Activated CD4-positive, alpha-beta T cell treated with anti-CD3 and anti-CD28 coated beads for 48 hours (primary cell): ENCODE data around the gene EXOC3L2.
A peak's percentile ranks its signal among the peaks of the same experiment; 100 is the strongest.
"Not testable (repeated sequence)": the region's sequence is repeated elsewhere in the genome, so short reads cannot be mapped to it uniquely, and the experiment has no call there.

Experiments used
- DNase-seq: peaks from one replicate; pipeline ENCODE4 v3.0.0-alpha.2; 2020

The EXOC3L2 gene

DNA sequence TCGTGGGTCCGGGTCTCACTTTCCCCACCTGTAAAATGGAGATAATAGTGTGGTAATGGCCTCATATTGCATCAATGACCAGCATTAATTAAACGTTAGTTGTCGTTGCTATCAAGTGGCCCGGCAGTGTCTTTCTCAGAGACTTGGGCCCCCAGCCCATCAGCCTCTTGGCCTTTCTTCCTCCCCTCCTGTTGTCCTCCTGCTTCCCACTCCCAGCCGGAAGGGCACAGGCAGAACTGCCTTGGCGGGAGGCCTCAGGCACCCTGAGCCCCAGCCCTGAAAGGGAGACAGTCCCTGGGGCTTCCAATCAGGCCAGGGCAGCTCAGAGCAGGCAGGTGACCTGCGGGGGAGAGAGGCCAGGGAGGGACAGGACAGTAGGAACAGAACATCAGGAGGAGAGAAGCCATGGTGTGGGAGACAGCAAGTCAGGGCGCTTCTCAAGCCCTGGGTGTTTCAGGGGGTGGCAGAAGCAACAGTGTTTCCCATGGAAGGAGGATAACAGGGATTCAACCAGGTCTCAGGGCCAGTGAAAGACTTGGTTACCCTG is 10.5 kb upstream of the EXOC3L2 start:
- DNase-seq, result no peak

DNA sequence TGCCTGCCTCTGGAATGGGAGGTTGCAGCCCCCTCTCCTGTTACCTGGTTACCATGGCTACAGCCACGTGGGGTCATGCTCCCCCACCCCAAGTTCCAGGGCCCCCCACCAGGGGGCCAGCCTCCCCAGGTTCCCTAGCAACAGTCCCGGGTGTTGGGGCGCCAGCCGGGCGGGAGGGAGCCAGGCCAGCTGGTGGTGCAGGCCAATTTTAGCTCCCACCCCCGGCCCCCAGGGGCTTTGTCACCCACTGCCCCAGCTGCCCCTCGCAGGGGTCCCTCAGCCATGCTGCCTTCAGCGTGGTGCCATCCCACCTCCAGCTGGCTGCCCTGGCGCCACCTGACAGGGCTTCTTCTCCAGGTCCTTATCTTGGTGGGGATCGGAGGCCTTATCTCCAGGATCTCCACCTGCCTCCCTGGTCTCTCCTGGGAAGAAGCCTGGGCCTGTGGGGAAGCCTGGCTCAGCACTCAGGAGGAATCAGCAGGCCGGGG is 8.9 kb upstream of the EXOC3L2 start:
- DNase-seq, result peak; percentile 17

DNA sequence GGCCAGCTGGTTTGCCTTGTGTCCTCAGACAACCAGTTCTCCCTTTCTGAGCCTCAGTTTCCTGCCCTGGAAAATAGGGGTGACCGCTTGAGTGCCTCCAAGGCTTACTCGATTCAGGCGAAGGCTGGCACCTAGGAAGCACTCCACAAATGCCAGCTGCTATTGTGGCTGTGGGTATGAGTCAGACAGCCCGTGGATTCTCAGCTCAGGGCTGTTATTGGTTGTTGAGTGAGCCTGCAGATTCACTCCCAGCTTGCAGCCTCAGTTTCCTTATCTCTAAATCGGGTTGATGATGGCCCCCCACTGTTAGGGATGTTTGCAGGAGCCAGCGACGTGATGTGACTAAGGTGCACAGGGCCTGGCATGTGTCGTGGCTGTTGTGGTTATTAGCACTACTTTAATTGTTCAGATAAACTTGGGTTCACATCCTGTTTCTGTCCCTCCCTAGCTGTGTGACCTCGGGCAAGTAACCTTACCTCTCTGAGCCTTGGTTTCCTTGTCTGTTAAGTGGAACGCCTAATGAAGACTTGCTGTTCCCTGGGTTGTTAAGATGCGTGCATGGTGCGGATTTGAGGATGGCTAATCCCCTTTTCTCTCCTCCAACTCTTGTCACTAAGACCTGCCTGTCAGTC is 8.3 kb upstream of the EXOC3L2 start:
- peak; percentile 18 for DNase-seq

DNA sequence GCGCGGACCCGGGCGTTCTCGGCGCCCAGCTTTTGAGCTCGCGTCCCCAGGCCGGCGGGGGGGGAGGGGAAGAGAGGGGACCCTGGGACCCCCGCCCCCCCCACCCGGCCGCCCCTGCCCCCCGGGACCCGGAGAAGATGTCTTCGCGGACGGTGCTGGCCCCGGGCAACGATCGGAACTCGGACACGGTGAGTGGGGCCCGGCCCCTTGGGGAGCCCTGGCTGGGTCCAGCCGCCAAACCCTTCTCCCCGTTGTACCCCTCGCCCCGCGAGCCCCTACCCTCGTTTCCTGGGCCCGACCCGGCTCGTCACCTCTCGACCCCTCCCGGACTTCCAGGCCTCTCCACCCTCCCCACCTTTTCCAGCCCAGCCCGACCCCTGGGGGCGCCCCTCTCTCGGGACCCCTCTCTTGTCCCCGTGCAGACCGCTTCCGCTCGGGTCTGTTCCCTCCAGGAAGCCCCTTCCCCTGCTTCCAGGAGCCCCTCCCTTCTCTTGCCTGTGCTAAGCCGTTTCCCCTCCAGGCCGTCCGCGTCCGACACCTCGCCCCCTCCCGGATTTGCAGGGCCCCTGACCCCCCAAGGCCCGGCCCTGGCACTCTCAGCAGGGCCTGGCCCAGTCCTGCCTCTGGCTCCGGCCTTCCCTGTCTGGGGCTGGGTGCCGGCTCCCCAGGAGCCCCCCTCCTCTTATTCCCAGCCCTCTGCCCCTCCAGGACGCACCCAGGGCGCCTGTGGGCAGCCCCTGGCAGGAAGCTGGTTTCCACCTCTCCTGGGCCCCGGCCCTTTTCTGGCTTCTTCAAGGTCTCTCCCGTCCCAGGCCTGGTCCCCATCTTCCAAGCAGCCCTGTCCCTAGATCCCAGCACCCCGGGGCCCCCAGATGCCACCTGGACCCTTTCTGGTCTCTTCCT is 6.5 kb upstream of the EXOC3L2 start:
- peak; percentile 16 for DNase-seq

DNA sequence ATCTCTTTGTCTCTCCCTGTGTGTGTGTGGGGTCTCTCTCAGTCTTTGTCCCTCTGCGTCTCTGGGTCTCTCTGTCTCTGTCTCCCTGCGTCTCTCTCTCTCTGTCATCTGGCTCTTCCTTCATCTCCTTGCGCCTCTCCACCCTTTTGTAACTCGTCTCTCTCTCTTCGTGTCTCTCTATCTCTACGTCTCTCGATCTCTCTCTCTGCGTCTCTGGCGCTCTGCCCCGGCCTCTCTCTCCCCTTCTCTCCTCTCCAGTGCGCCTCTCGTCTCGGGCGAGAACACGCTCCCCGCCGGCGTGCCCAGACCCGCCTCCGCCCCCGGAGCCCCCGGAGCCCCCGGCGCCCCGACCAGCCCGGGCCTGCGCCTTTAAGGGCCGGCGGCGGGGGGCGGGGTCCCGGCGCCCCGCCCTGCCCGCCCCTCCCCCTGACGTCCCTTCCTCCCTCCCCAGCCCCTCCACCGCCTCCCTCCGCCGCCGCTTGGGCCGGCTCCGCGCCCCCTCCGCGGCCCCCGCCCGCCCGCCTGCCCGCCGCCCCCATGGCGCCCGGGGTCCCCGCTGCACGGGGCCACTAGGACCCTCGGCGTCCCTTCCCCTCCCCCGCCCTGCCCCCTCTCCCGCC is 5.7 kb upstream of the EXOC3L2 start, which contains the start of gene MARK4:
Gene MARK4 (plus strand): TSS at position 440 of the 620 bp plus-strand sequence. CDS start 318 bp downstream, outside the sequence.
- DNase-seq, result peak; percentile 57

DNA sequence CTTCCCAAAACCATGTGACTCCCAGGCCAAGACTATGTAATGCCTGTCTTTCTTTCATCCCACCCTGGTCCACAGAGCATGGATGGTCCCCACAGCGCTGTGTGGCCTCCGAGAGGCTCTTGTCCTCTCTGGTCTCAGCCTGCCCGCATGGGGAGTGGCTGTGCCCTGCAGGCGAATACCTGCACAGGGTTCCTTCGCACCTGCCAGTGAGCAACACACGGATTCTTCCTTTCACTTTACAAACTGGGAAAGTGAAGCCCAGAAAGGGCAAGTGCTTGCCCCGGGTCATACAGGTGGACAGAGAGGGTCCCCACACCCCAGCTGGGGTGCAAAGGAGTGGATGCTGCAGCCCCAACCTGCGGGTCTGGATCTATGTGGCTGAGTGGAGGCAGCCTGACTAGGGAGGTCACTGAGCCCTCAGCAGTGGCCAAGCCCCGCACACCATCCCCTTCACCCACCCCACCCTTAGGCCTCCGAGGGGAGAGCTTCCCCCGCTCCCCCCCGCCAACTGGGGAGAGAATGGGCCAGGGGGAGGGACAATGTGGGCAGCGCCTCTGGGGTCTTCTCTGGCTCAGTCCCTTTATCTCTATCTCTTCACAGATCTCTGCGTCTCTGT is 5.1 kb upstream of the EXOC3L2 start:
- no peak for DNase-seq

DNA sequence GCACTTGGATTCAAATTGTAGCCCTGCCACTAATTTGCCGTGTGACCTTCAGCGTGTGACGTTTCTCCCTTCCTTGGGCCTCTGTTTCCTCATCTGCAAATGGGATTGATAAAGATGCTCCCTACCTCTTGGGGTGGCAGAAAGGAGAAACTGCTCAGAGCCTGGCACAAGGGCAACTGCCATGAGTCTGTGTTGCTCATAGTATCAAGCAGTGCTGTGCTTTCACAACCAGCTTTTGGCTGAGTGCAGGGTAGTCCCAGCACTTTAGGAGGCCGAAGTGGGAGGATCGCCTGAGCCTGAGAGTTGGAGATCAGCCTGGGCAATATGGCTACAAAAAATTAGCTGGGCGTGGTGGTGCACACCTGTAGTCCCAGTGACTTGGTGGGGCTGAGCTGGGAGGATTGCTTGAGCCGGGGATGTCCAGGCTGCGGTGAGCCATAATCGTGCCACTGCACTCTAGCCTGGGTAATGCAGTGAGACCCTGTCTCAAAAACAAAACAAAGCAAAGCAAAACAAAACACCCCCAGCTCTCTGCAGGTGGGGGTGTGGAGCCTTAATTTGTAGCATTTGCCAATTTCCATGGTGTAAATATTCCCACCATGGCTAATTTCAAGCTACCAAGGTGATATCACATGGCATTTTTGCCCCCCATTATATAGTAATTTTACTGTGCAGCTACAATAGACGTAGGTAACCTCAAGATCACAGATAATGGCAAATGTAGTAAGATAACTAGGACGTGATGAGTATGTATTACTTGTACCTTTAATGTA is 4.2 kb upstream of the EXOC3L2 start:
- no peak for DNase-seq

DNA sequence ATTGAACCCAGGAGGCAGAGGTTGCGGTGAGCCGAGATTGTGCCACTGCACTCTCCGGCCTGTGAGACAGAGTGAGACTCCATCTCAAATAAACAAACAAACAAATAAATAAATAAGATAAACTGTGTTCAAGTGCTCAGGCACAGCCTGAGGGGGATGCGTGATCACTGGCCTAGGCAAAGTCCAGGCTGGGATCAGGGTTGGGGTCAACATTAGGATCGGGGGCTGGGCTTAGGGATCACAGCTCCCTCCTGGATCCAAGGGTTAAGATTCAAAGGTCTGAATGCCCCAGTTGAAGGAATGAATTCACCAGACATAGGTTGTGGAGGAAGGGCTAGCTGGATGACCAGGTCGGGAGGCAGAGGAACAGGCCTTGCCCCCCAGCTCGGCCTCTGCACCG is 1.9 kb upstream of the EXOC3L2 start:
- DNase-seq, result no peak

DNA sequence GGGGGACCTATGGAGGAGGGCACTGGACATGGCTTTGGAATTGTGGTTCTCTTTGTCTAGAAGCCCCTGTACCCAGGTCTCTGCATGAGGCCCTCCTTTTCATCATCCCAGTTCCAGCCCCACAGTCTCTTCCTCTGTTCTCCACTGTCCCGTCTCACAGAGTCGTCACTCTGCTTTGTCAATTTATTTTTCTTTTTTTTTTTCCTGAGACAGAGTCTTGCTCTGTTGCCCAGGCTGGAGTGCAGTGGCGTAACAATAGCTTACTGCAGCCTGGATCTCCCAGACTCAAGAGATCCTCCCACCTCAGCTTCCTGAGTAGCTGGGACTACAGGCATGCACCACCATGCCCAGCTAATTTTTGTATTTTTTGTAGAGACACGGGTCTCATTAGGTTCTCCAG is 619 bp upstream of the EXOC3L2 start:
- DNase-seq, result no peak

DNA sequence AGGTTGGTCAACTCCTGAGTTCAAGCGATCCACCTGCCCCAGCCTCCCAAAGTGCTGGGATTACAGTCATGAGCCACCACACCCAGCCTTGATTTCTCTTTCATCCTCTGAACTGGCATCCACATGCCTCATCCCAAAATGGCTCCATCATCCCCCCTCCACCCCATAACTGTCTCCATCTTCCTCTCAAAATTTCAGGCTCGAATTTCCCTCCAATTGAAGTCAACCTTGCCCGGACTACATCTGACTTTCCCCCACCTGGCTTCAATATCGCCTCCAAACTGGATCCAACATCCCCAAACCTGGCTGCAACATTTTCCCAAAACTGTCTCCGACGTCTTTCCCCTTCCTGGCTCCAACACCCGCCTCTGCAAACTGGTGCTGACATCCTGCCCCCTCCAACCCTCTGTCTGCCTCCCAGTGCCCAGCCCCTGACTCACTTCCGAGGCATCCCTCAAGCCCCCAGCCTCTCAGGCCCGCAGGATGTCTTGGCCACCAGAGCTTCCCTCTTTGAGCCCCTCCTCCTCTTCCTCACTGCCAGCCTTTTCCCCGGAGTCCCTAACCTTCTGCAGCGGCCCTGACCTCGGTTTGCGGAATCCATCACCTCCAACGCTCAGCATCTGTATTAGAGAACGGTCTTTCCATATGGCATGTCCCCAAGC is 943 bp downstream of the EXOC3L2 start:
- DNase-seq, result no peak

DNA sequence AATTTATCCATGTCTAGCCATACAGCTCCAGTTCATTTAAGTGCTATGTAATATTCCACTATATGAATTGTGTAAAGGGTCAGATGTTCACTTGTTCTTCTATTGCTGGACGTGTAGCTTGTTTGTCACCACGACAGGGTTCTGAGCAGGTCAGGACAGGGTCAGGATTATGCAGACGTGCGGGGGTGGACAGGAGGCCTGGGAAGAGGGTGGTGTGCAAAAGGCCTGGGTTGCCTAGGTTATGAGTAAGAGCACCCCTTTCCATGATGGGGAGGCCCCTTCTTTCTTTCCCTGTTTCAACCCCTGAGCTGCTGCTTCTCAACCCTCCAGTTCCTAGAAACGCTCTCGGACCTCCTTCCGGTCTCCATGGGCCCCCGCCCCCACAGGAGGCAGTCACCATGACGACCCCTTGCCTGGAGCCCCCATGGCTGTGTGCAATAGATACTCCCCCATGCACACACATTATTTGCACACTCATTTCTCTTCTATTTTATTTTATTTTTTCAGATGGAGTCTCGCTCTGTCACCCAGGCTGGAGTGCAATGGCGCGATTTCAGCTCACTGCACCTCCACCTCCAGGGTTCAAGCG is 2.0 kb downstream of the EXOC3L2 start:
- DNase-seq, result no peak

DNA sequence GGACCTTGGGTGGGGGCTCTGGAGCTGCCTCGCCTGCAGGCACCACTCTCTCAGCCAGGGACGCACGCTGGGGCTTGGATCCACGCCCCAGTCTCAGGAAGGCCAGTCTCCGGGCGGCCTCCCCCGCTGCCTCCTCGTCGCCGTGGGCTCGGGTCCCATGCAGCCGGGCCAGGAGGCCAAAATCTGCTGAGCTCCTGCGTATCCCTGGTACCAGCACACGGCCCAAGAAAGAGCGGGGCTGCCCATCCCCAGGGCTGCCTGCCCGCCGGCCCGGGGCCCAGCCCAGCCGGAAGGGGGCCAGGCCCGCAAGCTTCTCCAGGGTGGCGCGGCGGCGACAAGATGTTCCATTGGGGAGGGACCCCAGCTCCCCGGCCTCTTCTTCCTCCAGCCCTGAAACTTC is 6.7 kb downstream of the EXOC3L2 start:
- no peak for DNase-seq

DNA sequence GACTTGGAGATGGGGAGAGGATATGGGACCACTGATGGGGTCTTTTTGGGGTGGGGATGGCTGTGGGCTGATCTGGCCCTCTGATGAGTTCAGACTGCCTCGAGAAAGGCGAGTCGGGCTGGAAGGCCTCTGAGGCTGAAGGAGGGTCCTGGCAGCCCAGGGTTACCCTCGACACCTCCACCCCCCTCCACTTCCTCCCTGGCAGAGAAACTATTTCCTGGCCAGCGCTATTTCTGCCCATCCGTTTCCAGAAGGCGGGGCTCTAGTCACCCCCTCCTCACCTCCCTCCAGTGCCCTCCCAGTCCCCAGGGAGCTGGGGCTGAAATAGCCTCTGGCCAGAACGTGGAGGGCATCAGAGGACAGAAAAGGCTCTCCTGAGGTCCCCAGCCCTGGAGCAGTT is 9.7 kb downstream of the EXOC3L2 start:
- no peak for DNase-seq

DNA sequence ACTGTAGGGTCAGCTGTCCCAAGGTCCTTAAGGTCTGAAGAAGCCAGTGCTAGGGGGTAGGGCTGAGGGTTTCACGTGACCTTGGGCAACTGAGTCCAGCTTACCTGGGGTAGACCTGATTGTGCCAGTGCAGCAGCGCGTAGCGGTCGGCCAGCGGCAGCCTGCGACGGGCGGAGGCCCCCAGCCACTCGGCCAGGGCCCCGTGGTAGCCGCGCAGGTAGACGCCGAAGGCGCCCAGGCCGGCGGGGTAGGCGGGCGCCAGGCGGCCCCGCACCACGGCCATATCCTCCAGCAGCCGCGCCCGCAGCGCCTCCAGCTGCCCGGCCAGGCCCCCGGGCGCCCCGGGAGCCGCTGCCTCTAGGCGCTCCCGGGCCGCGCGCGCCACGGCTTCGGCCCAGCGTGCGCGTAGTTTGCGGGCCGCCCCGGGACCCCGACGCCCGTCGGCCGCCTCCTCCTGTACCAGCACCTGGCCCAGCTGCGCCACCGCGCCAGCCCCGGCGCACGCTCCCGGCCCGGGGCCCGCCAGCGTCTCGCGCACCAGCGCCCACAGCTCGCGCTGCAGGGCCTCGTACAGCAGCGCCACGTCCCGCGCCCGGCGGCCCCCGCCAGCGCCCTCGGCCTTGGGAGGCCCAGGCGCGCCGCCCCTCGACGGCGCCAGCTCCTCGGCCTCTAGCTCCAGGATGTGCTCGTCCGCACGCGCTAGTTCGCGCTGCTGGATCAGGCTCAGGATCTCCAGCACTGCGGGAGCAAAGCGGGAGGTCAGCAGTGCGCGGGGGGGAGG is 10.9 kb downstream of the EXOC3L2 start:
- no peak for DNase-seq

DNA sequence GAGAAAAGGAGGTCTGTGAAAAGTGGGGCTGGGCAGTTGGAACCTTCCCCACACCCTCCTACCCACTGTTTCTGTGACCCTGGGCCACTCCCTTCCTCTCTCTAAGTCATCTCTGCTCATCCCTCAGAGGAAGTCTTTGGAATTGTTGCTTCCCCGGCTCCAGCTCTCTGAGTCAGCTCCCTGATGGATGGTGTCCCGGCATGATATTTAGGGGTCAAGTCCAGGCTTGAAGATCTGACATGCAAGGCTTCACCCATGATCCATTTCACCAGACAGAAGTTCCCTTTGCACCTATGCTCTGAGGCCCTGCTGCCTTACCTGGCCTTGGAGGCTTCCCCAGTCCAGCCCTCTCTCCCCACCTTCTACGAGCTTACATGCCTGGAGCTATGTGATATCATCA is 13.3 kb downstream of the EXOC3L2 start:
- no peak for DNase-seq

DNA sequence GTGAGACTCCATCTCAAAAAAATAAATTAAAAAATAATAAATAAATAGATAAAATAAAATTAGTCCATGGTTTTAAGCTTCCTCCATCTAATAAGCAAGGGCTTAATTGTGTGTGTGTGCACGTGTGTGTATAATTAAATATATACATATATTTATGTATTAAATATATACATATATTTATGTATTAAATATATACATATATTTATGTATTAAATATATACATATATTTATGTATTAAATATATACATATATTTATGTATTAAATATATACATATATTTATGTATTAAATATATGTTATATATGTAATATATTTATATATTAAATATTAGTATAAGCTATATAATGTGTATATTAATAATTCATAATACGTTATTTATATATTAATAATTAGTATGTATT is 16.2 kb downstream of the EXOC3L2 start:
- DNase-seq, result not testable (repeated sequence)

DNA sequence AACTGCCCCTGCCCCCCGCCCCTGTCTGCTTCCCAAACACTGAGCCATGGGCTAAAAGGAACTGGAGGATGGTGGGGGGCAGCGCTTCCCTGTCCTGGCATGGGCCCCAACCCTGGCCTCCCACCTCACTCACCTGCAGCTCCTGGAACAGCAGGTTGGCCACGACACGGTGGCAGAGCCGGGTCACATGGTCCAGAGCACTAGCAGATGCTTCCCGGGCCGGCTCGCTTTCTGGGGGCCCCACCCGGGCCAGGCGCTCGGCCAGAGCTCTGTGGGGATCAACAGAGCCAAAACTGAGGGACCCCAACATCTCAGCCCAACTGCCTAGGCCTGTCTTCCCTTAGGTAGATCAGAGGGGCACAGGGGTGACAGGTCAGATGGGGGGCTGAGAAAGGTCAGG is 20.6 kb downstream of the EXOC3L2 start:
- DNase-seq, result no peak

DNA sequence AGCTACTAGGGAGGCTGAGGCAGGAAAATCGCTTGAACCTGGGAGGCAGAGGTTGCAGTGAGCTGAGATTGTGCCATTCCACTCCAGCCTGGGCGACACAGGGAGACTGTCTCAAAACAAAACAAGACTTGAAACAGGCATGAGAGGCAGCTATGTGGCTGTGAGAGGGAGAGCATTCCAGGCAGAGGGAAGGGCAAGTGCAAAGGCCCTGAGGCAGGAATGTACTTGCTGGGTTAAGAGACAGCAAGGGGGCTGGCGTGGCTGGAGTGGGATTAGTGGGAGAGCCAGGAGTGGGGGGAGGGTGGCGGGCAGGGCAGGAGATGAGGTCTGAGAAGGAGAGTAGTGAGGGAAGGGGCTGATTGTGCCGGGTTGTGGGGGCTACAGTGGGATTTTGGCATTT is 21.3 kb downstream of the EXOC3L2 start:
- no peak for DNase-seq

DNA sequence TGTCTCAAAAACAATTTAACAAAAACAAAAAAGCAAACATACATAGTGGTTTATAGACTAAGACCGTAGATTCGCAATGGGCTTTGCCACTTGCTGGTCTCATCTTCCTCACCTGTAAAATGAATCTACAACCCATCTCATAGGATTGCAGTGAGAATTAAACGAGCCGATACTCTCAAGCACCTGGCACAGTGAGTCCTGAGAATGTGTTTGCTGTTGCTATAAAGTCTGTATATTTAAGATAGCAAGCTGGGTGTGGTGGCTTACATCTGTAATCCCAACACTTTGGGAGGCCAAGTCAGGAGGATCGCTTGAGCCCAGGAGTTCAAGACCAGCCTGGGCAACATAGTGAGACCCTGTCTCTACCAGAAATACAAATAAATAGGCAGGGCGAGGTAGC is 22.5 kb downstream of the EXOC3L2 start:
- DNase-seq, result no peak
